GM21825 (cell line): ENCODE data around the gene TTBK1.

Experiments
- ATAC-seq: cut with Tn5 transposase; IDR thresholded peaks from one replicate; pipeline ENCODE4 v1.9.1; 2021; ENCODE audit warnings: mild to moderate bottlenecking, moderate library complexity; ENCODE audit not compliant: unreplicated experiment

Gene TTBK1

GRCh38 chr6:43242908-43243663 lies at the start of gene TTBK1:
TSS of gene TTBK1 (plus strand) at chr6:43243481. CDS start at chr6:43246661, 3,180 bp downstream.
- ATAC-seq = no peak

- ATAC-seq = no peak
Observed at GRCh38 chr6:43193929-43194328, 49.4 kb upstream of the TTBK1 start.

GRCh38 chr6:43196337-43196736 lies 46.9 kb upstream of the TTBK1 start:
- ATAC-seq = no peak

GRCh38 chr6:43199912-43200311 lies 43.4 kb upstream of the TTBK1 start:
- ATAC-seq = no peak

GRCh38 chr6:43200541-43200940 lies 42.7 kb upstream of the TTBK1 start:
- no peak for ATAC-seq

GRCh38 chr6:43202451-43202850 lies 40.8 kb upstream of the TTBK1 start:
- ATAC-seq = no peak

GRCh38 chr6:43203029-43203717 lies 40.1 kb upstream of the TTBK1 start:
- ATAC-seq = no peak

GRCh38 chr6:43203718-43204095 lies 39.6 kb upstream of the TTBK1 start:
- ATAC-seq = no peak

GRCh38 chr6:43204271-43205105 lies 38.8 kb upstream of the TTBK1 start:
- ATAC-seq = no peak

- no peak for ATAC-seq
Observed at GRCh38 chr6:43205849-43206248, 37.4 kb upstream of the TTBK1 start.

GRCh38 chr6:43207286-43207685 lies 36.0 kb upstream of the TTBK1 start:
- no peak for ATAC-seq

GRCh38 chr6:43211955-43212354 lies 31.3 kb upstream of the TTBK1 start:
- ATAC-seq = no peak

- no peak for ATAC-seq
Observed at GRCh38 chr6:43213431-43213830, 29.9 kb upstream of the TTBK1 start.

GRCh38 chr6:43215066-43215465 lies 28.2 kb upstream of the TTBK1 start:
- ATAC-seq = no peak

- no peak for ATAC-seq
Observed at GRCh38 chr6:43216200-43216599, 27.1 kb upstream of the TTBK1 start.

- no peak for ATAC-seq
Observed at GRCh38 chr6:43217351-43217750, 25.9 kb upstream of the TTBK1 start.

- no peak for ATAC-seq
Observed at GRCh38 chr6:43219119-43219518, 24.2 kb upstream of the TTBK1 start.

- ATAC-seq = no peak
Observed at GRCh38 chr6:43219814-43220213, 23.5 kb upstream of the TTBK1 start.

GRCh38 chr6:43220439-43220951 lies 22.8 kb upstream of the TTBK1 start:
- ATAC-seq = no peak

GRCh38 chr6:43221046-43221972 lies 22.0 kb upstream of the TTBK1 start:
- ATAC-seq = no peak
